NCI-H187 treated with DMSO at 0.1 percent for 48 hours (cell line): ENCODE results near the gene LRRC57.

Source experiments
- DNase-seq: peaks from one replicate; lab custom pipeline; 2025; lab: John Stamatoyannopoulos, UW

LRRC57 gene

DNA sequence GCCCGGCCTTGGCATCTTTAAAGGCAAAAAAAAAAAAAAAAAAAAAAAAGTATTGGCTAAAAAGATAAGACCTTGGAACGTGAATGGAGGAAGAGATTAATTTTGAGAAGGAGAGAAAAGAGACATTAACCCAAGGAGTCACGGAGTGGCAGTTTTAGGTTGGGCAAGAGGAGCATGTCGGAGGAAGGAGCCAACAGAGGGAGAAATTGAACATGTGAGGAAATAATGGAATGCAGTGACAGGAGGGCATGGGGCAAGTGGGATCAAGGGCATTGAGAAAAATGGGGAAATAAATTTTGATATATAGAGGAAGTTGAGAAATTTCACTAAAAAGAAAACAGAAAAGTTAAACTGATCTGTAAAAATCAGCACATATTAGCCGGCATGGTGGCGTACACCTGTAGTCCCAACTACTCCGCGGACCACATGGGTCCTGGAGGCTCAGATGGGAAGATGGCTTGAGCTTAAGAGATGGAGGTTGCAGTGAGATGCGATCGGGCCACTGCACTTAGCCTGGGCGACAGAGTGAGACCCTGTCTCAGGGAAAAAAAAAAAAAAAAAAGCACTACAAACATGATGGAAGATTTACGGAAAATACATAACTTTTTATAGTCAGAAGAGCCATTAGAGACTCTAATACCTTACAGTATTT is 1.3 kb upstream of the LRRC57 start:
- DNase-seq, result no peak

DNA sequence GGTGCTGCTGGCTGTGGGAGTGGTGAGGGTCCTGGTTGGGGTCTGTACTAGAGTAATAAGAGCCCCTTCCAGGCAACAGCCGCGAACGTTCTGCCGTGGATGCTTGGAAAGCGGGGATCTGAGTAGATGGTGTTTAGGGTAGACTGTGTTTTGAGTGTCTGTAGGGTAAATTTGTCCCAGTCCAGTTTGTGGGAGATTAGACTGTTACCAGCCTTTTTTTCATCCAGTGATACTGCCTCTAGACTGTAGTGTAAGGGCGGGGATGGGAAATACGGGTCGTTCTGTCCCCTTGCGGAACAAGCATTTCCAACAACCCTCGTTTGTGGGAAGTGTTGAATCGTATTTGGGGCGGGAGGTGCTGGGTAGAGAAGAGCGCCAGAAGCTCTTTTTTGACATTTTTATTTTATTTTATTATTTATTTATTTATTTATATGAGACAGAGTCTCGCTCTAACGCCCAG is 469 bp upstream of the LRRC57 start:
- no peak for DNase-seq

DNA sequence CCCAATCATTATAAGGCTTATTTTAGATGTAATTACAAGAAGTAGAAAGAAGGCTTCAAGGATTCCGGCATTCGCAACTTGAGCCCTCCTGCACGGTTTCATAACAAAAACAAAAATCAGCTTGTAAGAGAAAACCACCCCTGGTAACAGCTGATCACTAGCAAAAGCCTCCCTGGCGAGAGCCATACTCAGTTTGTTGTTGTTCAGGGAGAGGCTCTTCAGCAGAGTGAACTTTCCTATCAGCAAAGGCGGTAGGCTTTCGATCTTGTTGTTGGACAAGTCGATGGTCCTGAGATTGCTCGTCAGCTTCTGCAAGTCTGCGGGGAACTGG is 710 bp downstream of the LRRC57 start:
- no peak for DNase-seq

- DNase-seq, result no peak
Measured at GRCh38 chr15:42544853-42545629, 3.6 kb downstream of the LRRC57 start.

DNA sequence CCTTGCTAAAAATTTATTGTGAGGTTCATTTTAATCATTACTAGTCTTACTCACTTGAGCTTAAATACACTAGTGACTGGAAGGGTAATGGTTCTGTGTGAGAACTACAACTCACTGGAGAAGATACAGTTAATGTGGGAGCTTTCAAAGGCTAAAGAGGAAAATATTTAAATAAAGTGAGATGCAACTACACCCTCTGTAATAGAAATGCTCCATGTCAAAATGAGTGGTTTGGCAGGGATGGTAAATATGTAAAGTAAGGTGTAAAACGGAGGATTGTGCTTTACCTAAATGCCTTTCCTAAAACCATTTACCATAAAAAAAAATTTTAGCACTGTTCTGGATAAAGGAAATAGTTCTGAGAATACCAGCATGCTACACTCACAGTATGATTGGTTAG is 15.3 kb downstream of the LRRC57 start:
- no peak for DNase-seq

DNA sequence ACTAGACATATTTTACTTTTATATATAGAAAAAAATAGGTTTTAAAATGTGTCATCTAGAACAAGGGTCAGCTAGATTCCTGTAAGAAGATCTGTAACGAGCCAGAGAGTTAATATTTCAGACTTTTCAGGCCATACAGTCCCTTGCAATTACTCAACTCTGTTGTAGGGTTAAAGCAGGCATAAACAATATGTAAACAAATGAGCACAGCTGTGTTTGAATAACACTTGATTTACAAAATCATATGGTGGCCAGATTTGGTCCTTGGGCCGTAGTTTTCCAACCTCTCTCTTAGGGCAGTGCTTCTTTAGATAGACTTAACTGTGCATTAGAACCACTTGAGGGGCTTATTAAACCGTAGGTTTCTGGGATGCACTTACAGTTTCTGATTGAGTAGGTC is 19.6 kb downstream of the LRRC57 start:
- DNase-seq, result no peak

- DNase-seq, result no peak
Measured at GRCh38 chr15:42523331-42523730, 25.3 kb downstream of the LRRC57 start.

DNA sequence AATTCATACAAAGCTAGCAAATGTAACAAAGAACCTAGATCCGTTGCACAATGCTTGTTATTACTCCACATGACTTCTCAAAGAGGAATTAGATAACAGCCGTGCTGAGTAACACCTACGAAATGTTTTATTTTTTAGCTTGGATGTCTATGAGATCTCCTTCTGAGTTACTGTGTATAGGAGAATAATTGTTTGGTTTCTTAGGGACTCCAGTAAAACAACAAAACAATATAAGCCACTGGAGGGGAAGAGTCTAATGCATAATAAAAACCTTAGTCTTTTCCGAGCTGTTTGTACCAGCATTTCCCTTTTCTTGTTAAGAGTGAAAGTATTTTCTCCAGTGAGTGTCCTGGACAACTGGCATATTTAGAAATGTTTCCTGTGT is 37.6 kb downstream of the LRRC57 start:
- DNase-seq, result no peak

GRCh38 chr15:42510258-42511006 is 38.2 kb downstream of the LRRC57 start:
- DNase-seq, result no peak

GRCh38 chr15:42508263-42508690 is 40.3 kb downstream of the LRRC57 start:
- DNase-seq, result no peak

- no peak for DNase-seq
Measured at GRCh38 chr15:42507514-42507913, 41.1 kb downstream of the LRRC57 start.

DNA sequence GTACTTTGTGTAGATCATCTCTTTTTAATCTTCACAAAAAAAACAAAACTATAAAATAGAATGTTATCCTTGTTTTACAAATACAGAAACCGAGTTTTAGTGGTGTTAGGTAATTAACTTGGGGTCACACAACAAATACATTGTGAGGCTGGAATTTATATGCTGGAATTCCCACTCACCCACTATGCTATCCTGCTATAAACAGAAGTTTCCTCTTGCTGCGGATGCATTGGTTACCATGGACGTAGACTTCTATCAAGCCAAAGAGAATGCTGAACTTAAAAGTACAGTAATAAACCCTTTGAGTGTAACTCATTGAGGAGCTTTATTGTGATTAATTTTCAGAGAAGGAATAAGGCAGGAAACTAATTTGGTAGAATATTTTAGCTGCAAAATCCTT is 44.0 kb downstream of the LRRC57 start:
- no peak for DNase-seq

- DNase-seq, result no peak
Measured at GRCh38 chr15:42503825-42504224, 44.8 kb downstream of the LRRC57 start.

- DNase-seq, result no peak
Measured at GRCh38 chr15:42502477-42502876, 46.1 kb downstream of the LRRC57 start.

DNA sequence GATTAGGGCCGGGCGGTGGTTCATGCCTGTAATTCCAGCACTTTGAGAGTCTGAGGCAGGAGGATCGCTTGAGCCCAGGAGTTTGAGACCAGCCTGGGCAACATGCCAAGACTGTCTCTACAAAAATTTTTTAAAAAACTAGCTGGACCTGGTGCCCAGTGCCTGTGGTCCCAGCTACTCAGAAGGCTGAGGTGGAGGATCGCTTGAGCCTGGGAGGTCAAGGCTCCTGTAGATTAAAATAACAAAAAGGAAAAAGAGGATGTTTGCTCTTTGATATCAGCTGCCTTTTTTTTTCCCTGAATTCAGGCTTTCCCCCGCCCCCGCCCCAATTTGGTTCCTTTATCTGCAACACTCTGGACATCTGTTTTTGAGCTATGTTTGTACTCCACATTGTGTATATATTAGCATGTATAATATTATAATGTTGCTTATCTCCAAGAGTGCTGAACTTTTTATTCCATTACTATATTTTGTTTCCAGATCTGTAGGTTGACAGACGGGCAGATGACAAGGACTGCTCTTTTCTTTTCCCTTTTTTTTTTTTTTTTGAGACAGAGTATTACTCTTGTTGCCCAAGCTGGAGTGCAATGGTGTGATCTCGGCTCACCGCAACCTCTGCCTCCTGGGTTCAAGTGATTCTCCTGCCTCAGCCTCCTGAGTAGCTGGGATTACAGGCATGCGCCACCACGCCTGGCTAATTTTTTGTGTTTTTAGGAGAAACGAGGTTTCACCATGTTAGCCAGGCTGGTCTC is 48.6 kb downstream of the LRRC57 start:
- DNase-seq, result no peak

GRCh38 chr15:42498212-42499068 is 50.2 kb downstream of the LRRC57 start:
- DNase-seq, result no peak

- DNase-seq, result peak; percentile 16
Measured at GRCh38 chr15:42495361-42496212, 53.0 kb downstream of the LRRC57 start, which contains the start of gene SNAP23. Gene SNAP23, plus strand, starts transcription at chr15:42495634. Its CDS starts 16,213 bp downstream, at chr15:42511847.

GRCh38 chr15:42494998-42495360 is 53.6 kb downstream of the LRRC57 start:
- DNase-seq, result no peak

- no peak for DNase-seq
Measured at GRCh38 chr15:42493679-42494078, 54.9 kb downstream of the LRRC57 start.

DNA sequence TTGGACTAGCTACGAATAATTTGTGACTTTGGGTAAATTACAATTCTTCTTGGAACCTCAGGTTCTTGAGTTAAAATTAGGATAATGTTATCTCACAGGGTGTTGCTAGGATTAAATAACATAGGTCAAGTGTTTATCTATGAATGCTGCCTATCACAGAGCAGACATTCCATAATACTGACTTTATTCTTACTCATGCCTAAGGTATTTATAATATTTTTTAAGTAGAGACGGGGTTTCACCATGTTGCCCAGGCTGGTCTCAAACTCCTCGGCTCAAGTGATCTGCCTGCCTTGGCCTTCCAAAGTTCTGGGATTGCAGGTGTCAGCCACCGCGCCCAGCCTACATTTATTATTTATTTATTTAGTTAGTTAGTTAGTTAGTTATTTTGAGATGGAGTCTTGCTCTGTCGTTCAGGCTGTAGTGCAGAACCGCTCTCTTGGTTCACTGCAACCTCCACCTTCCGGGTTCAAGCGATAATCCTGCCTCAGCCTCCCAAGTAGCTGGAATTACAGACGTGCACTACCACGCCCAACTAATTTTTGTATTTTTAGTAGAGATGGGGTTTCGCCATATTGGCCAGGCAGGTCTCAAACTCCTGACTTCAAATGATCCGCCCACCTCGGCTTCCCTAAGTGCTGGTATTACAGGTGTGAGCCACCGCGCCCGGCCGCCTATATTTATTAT is 56.9 kb downstream of the LRRC57 start:
- no peak for DNase-seq
